ENCODE measurements around the gene KRT82.

DNA sequence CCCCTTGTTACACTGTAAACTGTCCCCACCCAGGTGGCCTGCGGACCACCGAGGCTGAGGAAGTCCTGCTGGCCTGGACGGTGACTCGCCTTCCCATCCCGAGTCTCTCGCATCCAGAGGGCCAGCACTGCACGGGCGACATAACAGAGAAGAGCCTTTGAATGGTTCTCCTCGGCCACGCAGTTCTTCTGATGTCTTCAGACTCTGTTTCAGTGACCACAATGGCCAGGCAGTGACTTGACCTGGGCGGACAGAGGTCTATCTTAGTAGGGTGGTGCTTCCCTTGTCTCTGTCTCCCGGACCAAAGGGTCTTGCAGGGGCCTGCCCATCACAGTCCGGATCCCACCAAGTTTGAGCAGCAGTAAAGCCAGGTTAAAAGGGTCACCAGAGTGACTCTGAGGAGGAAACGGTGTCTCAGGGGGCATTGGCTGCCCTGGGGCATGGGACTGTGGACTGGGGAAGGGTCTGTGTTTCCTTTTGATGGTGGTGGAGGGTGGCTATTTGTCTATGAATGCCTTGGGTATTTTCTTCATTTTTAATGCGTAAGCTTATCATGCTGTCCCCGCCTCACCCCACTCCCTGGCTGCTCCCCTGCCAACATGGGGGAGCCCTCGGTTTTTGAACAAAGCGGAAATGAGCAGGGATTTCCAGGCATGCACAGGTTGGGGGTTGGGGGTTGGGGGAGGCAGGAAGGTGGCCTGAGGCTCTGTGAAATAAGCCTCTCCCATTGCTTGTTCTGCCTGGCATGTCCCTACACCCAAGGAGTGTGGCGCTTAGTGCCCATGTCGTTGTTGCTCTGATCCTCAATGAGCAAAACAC lies 49.2 kb downstream of the KRT82 start:
- TF ChIP-seq, protein P1, sequence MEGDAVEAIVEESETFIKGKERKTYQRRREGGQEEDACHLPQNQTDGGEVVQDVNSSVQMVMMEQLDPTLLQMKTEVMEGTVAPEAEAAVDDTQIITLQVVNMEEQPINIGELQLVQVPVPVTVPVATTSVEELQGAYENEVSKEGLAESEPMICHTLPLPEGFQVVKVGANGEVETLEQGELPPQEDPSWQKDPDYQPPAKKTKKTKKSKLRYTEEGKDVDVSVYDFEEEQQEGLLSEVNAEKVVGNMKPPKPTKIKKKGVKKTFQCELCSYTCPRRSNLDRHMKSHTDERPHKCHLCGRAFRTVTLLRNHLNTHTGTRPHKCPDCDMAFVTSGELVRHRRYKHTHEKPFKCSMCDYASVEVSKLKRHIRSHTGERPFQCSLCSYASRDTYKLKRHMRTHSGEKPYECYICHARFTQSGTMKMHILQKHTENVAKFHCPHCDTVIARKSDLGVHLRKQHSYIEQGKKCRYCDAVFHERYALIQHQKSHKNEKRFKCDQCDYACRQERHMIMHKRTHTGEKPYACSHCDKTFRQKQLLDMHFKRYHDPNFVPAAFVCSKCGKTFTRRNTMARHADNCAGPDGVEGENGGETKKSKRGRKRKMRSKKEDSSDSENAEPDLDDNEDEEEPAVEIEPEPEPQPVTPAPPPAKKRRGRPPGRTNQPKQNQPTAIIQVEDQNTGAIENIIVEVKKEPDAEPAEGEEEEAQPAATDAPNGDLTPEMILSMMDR (IDR thresholded peaks at IDR 0.05; ENCODE audit: low read depth, low read length, missing input control), result no peak
- TF ChIP-seq RAD21 (IDR thresholded peaks at IDR 0.05), result no peak
- no peak for TF ChIP-seq GABPA (IDR thresholded peaks at IDR 0.05 in 1 of 2, conservative IDR thresholded peaks at IDR 0.05 in 1 of 2)
- no peak for TF ChIP-seq FOXA1 (IDR thresholded peaks at IDR 0.05)
- TF ChIP-seq TAF1 (conservative IDR thresholded peaks at IDR 0.05), result no peak
- TF ChIP-seq, protein P2, sequence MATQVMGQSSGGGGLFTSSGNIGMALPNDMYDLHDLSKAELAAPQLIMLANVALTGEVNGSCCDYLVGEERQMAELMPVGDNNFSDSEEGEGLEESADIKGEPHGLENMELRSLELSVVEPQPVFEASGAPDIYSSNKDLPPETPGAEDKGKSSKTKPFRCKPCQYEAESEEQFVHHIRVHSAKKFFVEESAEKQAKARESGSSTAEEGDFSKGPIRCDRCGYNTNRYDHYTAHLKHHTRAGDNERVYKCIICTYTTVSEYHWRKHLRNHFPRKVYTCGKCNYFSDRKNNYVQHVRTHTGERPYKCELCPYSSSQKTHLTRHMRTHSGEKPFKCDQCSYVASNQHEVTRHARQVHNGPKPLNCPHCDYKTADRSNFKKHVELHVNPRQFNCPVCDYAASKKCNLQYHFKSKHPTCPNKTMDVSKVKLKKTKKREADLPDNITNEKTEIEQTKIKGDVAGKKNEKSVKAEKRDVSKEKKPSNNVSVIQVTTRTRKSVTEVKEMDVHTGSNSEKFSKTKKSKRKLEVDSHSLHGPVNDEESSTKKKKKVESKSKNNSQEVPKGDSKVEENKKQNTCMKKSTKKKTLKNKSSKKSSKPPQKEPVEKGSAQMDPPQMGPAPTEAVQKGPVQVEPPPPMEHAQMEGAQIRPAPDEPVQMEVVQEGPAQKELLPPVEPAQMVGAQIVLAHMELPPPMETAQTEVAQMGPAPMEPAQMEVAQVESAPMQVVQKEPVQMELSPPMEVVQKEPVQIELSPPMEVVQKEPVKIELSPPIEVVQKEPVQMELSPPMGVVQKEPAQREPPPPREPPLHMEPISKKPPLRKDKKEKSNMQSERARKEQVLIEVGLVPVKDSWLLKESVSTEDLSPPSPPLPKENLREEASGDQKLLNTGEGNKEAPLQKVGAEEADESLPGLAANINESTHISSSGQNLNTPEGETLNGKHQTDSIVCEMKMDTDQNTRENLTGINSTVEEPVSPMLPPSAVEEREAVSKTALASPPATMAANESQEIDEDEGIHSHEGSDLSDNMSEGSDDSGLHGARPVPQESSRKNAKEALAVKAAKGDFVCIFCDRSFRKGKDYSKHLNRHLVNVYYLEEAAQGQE (IDR thresholded peaks at IDR 0.05), result no peak

All from liver (tissue), 3 donors.